ENCODE data around the gene KCNQ1. TPM values are rescaled to one million over a fixed set of nuclear protein-coding genes. Genes with fewer than 3 reads are reported as not detected.

The KCNQ1 gene
- total and polyA plus RNA-seq, 2 of the 13 experiments (the other 11 are each of a cell fraction or from before 2014, with no cell fraction given), result 0.02 to 0.08 TPM

DNA sequence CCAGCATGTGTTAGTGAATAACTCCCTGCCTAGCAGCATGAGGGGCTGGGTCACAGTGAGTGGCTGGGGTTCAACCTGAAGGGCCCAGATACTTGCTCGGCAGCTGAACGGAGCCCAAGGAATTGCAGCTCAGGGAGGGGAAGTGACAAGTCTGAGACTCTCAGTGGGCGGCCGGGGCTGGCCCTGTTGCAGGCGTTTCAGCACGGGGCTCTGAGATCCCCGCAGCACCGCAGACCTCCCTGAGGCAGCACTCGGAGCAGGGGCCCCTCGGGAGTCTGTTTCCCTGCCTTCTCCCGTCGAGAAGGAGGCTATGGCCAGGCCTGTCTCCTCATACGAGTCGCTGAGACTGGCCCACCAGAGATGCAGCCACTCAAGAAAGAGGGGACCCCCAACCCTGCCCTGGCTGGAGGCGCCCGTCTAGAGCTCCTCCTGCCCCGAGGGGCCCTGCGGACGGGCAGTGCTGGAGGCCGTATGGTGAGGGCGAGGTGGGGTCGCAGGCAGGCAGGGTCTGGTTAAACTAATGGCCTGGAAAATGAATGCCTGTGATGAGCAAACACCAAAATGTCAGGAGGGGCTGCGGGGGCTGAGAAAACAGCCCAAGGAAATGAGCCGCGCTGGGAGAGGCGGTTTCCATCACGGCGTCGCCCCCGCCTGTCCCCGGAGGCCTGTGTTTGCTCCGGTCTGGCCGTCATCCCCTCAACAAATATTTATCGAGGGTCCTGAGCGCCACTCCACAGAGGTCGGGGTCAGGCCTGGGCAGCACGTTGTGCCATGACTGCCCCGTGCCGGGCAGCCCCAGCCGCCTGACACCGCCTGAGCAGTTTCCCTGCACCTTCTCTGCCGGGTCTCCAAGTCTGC is 35.0 kb upstream of the KCNQ1 start (continued):
- no peak for TF ChIP-seq ZNF83 (CRISPR knock-in tag; IDR thresholded peaks at IDR 0.05; ENCODE audit: borderline replicate concordance)
- TF ChIP-seq, protein P1, sequence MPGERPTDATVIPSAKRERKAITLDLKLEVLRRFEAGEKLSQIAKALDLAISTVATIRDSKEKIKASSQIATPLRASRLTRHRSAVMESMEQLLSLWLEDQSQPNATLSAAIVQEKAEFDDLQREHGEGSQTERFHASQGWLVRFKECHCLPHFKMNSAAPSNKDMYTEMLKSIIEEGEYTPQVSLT (CRISPR knock-in tag; IDR thresholded peaks at IDR 0.05; ENCODE audit: borderline replicate concordance, low read depth), result no peak
- no peak for TF ChIP-seq PHB2 (IDR thresholded peaks at IDR 0.05; ENCODE audit: partially characterized antibody)
- no peak for TF ChIP-seq ZNF251 (CRISPR knock-in tag; IDR thresholded peaks at IDR 0.05)
- no peak for TF ChIP-seq FOXA1 (IDR thresholded peaks at IDR 0.05)
- TF ChIP-seq FOXA1 (CRISPR knock-in tag; IDR thresholded peaks at IDR 0.05), result peak; percentile 76
- peak; percentile 63; the same call in 1 of the 2 replicates for TF ChIP-seq ZNF777 (CRISPR knock-in tag; IDR thresholded peaks at IDR 0.05)
- TF ChIP-seq PCBP2 (optimal IDR thresholded peaks at IDR 0.05; ENCODE audit: low read depth, low read length, poor library complexity, severe bottlenecking), result no peak
- TF ChIP-seq ZNF737 (CRISPR knock-in tag; IDR thresholded peaks at IDR 0.05; ENCODE audit: borderline replicate concordance), result no peak
- no peak for TF ChIP-seq ZBTB10 (CRISPR knock-in tag; IDR thresholded peaks at IDR 0.05; ENCODE audit: borderline replicate concordance)
- TF ChIP-seq KDM5B (CRISPR knock-in tag; IDR thresholded peaks at IDR 0.05; ENCODE audit: borderline replicate concordance), result peak; percentile 64; the same call in 1 of the 2 replicates
- TF ChIP-seq NFYB (CRISPR knock-in tag; IDR thresholded peaks at IDR 0.05), result no peak
- no peak for TF ChIP-seq ERF (CRISPR knock-in tag; IDR thresholded peaks at IDR 0.05)
- TF ChIP-seq SNAI1 (CRISPR knock-in tag; IDR thresholded peaks at IDR 0.05; ENCODE audit: borderline replicate concordance), result no peak
- TF ChIP-seq SMARCC2 (IDR thresholded peaks at IDR 0.05), result no peak
- TF ChIP-seq MATR3 (CRISPR knock-in tag; IDR thresholded peaks at IDR 0.05), result no peak
- TF ChIP-seq, protein P2, sequence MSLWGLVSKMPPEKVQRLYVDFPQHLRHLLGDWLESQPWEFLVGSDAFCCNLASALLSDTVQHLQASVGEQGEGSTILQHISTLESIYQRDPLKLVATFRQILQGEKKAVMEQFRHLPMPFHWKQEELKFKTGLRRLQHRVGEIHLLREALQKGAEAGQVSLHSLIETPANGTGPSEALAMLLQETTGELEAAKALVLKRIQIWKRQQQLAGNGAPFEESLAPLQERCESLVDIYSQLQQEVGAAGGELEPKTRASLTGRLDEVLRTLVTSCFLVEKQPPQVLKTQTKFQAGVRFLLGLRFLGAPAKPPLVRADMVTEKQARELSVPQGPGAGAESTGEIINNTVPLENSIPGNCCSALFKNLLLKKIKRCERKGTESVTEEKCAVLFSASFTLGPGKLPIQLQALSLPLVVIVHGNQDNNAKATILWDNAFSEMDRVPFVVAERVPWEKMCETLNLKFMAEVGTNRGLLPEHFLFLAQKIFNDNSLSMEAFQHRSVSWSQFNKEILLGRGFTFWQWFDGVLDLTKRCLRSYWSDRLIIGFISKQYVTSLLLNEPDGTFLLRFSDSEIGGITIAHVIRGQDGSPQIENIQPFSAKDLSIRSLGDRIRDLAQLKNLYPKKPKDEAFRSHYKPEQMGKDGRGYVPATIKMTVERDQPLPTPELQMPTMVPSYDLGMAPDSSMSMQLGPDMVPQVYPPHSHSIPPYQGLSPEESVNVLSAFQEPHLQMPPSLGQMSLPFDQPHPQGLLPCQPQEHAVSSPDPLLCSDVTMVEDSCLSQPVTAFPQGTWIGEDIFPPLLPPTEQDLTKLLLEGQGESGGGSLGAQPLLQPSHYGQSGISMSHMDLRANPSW (CRISPR knock-in tag; IDR thresholded peaks at IDR 0.05; ENCODE audit: borderline replicate concordance), result no peak
- TF ChIP-seq, protein P3, sequence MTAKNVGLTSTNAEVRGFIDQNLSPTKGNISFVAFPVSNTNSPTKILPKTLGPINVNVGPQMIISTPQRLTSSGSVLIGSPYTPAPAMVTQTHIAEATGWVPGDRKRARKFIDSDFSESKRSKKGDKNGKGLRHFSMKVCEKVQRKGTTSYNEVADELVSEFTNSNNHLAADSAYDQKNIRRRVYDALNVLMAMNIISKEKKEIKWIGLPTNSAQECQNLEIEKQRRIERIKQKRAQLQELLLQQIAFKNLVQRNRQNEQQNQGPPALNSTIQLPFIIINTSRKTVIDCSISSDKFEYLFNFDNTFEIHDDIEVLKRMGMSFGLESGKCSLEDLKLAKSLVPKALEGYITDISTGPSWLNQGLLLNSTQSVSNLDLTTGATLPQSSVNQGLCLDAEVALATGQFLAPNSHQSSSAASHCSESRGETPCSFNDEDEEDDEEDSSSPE (CRISPR knock-in tag; IDR thresholded peaks at IDR 0.05), result peak; percentile 22; the same call in 1 of the 2 replicates
- TF ChIP-seq ZNF382 (CRISPR knock-in tag; IDR thresholded peaks at IDR 0.05; ENCODE audit: borderline replicate concordance), result no peak

Measured in HepG2 (cell line).